Measurements from ENCODE around the gene DOCK4.

Gene DOCK4

DNA sequence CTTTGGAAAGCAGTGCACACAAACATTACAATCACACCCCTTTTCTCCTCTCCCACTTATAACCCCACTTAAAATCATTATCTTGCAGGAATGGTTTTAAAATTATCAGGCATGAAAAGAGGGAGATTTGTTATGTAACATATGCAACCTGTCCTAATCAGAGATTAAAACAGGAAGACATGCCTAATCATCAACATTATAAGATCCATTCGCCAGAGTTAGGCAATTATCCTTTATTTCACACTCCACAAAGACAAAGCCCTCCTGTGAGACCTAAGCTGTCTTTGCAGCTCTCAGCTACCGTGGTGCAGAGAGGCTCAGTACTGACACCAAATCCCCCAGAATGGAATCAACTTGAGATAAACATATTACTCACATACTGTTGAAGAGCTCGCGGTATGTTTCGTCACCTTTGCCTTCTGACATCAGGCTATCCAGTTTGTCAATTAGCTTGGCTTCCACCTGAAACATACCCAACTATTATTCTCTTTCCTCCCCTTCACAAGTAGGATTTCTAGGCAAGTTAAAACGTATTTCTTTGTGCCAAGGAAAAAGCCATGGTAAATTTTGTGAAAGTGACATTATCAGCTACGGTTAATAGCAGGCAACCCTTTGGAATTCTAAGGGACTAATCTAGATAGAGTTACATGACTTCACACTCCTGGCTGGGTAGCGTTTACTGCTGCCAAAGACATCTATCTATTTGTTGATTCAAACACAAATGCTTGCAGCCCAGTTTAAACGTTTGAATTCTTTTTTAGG is 417.7 kb downstream of the DOCK4 start:
- Histone ChIP-seq H3K4me2 (no peak overlapping the region), H3K9ac (no peak overlapping the region), H3K27ac (no peak overlapping the region), H3K4me3 (IDR thresholded peaks at IDR 0.05; ENCODE audit: insufficient read depth, low read depth, low read length) (no peak overlapping the region), H3K4me1 (ENCODE audit: low read depth, poor library complexity, severe bottlenecking) (no peaks in the 10 kb centered on the region), H2AFZ (ENCODE audit: low read depth) (no peak overlapping the region), H3K36me3 (ENCODE audit: insufficient read depth) (no peaks in the 10 kb centered on the region), H3K27me3 (ENCODE audit: insufficient read depth, low read depth) (no peaks in the 10 kb centered on the region), H4K20me1 (ENCODE audit: insufficient read depth) (no peaks in the 10 kb centered on the region), H3K79me2 (ENCODE audit: insufficient read depth, low read depth) (no peaks in the 10 kb centered on the region)
- TF ChIP-seq, protein P1, sequence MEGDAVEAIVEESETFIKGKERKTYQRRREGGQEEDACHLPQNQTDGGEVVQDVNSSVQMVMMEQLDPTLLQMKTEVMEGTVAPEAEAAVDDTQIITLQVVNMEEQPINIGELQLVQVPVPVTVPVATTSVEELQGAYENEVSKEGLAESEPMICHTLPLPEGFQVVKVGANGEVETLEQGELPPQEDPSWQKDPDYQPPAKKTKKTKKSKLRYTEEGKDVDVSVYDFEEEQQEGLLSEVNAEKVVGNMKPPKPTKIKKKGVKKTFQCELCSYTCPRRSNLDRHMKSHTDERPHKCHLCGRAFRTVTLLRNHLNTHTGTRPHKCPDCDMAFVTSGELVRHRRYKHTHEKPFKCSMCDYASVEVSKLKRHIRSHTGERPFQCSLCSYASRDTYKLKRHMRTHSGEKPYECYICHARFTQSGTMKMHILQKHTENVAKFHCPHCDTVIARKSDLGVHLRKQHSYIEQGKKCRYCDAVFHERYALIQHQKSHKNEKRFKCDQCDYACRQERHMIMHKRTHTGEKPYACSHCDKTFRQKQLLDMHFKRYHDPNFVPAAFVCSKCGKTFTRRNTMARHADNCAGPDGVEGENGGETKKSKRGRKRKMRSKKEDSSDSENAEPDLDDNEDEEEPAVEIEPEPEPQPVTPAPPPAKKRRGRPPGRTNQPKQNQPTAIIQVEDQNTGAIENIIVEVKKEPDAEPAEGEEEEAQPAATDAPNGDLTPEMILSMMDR (conservative IDR thresholded peaks at IDR 0.05; ENCODE audit: low read depth, low read length): no peak

DNA sequence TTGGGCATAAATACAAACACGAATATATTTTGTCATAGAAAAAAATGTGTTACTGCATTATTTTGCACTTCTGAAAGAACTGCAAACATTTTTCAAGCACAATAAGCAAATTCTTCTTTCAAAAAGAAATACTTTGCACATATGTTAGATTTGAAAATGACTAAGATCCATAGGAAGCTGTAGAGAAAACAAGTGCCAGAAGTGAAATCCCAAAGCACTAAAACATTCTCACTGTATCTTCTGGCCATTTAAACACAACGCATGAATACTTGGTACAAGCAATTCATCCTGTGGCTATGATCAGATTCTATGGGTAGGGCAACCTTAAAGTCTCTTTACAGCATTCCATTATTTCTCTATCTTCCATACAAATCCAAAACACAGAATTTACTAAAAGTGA is 418.5 kb downstream of the DOCK4 start:
- Histone ChIP-seq H3K4me3 (IDR thresholded peaks at IDR 0.05; ENCODE audit: insufficient read depth, low read depth, low read length) (no peak overlapping the region), H3K9ac (no peak overlapping the region)

DNA sequence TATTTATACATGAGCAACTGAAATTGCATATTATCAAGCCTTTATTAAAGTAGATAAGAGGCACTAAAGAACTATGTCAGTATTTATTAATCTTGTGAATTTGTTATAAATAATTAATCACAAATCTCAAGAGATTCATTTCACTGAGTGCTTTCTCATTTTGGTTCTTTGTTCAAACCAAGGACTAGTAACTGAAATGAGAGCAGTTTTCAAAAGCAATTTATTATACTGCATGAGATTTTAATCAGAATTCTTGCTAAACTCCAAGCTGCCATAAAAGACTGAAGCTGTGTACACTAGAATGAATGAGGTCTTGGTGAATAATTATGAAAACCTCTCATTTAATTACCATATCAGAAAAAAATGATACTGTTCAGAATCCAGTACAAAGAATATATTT is 419.1 kb downstream of the DOCK4 start:
- H3K79me2 ChIP-seq (ENCODE audit: insufficient read depth, low read depth): no peaks in the 10 kb centered on the region
- no peaks in the 10 kb centered on the region for H3K27me3 ChIP-seq (ENCODE audit: insufficient read depth, low read depth)
- H3K4me3 ChIP-seq (IDR thresholded peaks at IDR 0.05; ENCODE audit: insufficient read depth, low read depth, low read length): no peak overlapping the region
- no peak overlapping the region for H3K27ac ChIP-seq
- no peak overlapping the region for H3K4me2 ChIP-seq
- H3K36me3 ChIP-seq (ENCODE audit: insufficient read depth): no peaks in the 10 kb centered on the region
- H3K9ac ChIP-seq: no peak overlapping the region
- H3K4me1 ChIP-seq (ENCODE audit: low read depth, poor library complexity, severe bottlenecking): no peaks in the 10 kb centered on the region
- H2AFZ ChIP-seq (ENCODE audit: low read depth): no peak overlapping the region
- TF ChIP-seq, protein P1 (conservative IDR thresholded peaks at IDR 0.05; ENCODE audit: low read depth, low read length): no peak
- no peaks in the 10 kb centered on the region for H4K20me1 ChIP-seq (ENCODE audit: insufficient read depth)

More for the DNA sequence above, 418.5 kb downstream of the DOCK4 start:
- Histone ChIP-seq H3K4me1 (ENCODE audit: low read depth, poor library complexity, severe bottlenecking) (no peaks in the 10 kb centered on the region), H3K79me2 (ENCODE audit: insufficient read depth, low read depth) (no peaks in the 10 kb centered on the region), H4K20me1 (ENCODE audit: insufficient read depth) (no peaks in the 10 kb centered on the region), H3K27me3 (ENCODE audit: insufficient read depth, low read depth) (no peaks in the 10 kb centered on the region), H3K4me2 (no peak overlapping the region), H2AFZ (ENCODE audit: low read depth) (no peak overlapping the region), H3K27ac (no peak overlapping the region), H3K36me3 (ENCODE audit: insufficient read depth) (no peaks in the 10 kb centered on the region)
- TF ChIP-seq, protein P1 (conservative IDR thresholded peaks at IDR 0.05; ENCODE audit: low read depth, low read length): no peak

DNA sequence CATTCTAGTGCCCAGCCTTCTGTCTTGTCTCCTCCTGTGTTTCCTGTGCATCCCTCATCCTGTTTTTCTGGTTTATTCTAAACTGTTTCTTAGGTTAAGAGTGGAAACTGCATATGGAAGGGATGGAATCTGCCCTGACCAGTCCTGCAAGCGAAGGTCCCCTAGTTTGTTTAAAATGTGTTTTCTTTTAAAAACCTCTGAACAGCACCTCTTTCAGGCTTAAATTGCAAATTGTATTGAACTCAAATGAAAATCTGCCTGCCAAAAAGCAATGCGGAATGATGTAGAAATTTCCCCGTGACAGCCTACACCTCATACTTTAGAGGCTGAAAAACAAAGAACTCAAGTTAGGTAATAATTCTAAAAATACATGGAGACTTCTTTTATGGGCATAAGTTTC is 421.1 kb downstream of the DOCK4 start:
- Histone ChIP-seq H3K79me2 (ENCODE audit: insufficient read depth, low read depth) (no peaks in the 10 kb centered on the region), H3K4me3 (IDR thresholded peaks at IDR 0.05; ENCODE audit: insufficient read depth, low read depth, low read length) (no peak overlapping the region), H3K4me1 (ENCODE audit: low read depth, poor library complexity, severe bottlenecking) (no peaks in the 10 kb centered on the region), H3K9ac (no peak overlapping the region), H3K27me3 (ENCODE audit: insufficient read depth, low read depth) (no peaks in the 10 kb centered on the region), H3K4me2 (no peak overlapping the region), H2AFZ (ENCODE audit: low read depth) (no peak overlapping the region), H3K27ac (no peak overlapping the region), H3K36me3 (ENCODE audit: insufficient read depth) (no peaks in the 10 kb centered on the region), H4K20me1 (ENCODE audit: insufficient read depth) (no peaks in the 10 kb centered on the region)
- TF ChIP-seq, protein P1 (conservative IDR thresholded peaks at IDR 0.05; ENCODE audit: low read depth, low read length): no peak

Measured in KMS-11 (cell line).